CMK (cell line): ENCODE data around the gene SAYSD1.

ENCODE experiments used
- DNase-seq: peaks from one replicate; pipeline ENCODE4 v3.0.0-alpha.2; 2010; ENCODE audit warnings: low read depth

SAYSD1 gene

GRCh38 chr6:39058471-39059147 lies 56.4 kb downstream of the SAYSD1 start:
- DNase-seq: no peak

- no peak for DNase-seq
Observed at GRCh38 chr6:39057251-39058155, 57.5 kb downstream of the SAYSD1 start.

DNA sequence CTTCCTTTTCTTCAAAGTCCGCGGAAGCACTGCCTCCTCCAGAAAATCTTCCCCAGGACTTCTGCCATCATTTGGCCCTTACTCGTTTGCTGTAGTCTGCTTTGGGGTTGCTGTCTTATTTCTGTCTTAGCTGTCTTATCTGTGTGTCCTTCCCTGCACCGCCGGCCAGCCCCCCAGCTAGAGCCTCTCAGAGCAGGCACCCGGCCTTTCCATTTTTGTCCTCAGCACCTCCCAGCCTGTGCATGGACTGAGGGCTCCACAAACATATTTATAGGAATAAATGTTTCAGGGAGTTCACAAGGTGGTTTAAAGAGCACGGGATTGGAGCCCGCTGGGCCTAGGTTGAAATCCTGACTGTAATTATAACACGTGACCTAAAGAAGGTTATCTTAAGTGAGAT lies 58.3 kb downstream of the SAYSD1 start:
- no peak for DNase-seq

- DNase-seq: no peak
Observed at GRCh38 chr6:39056191-39056590, 58.8 kb downstream of the SAYSD1 start.

DNA sequence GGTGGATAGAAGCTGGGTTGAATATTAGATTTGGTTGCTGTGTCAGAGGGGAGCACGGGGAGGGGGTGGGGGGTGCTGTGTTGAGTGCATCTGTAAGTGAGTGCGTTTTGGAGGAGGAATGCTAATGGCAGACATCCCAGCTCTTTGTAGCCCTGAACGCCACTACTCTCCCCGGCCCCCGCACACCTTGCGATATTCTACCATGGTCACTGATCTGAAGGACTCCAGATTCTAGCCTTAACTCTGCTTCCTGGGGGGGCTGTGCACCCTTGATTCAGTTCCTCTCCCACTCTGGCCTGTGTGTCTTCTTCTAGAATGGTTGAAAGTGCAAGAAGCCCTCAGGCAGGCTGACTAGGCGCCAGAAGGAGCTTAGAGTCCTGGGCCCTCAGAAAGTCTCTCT lies 59.3 kb downstream of the SAYSD1 start:
- no peak for DNase-seq

GRCh38 chr6:39054577-39055142 lies 60.3 kb downstream of the SAYSD1 start:
- no peak for DNase-seq
